K562 (cell line): ENCODE data around the gene CD46. TPM values are rescaled to one million over a fixed set of nuclear protein-coding genes. Genes with fewer than 3 reads are reported as not detected.

Source experiments
- ILK ChIP-seq: fragments of 450-650 bp; IDR thresholded peaks from 2 replicates; pipeline ENCODE4 v1.6.1; 2016; ENCODE audit warnings: missing genetic modification characterization, low read depth, mild to moderate bottlenecking, missing compliant biosample characterization, moderate library complexity, borderline replicate concordance
- JUND ChIP-seq, 2 experiments: IDR thresholded peaks; 2 replicates in 1 of 2; 3 replicates in 1 of 2; pipeline ENCODE4 v1.6.1; 2011; ENCODE audit warnings: borderline replicate concordance in 2 of 2, low read depth in 2 of 2, low read length in 2 of 2, improper control_type of control experiment in 1 of 2, missing biosample characterization in 1 of 2, missing genetic modification characterization in 1 of 2, missing genetic modification reagents in 1 of 2
- KAT8 ChIP-seq: fragments of 450-650 bp; IDR thresholded peaks from 2 replicates; pipeline ENCODE4 v1.6.1; 2016; ENCODE audit warnings: low read depth, mild to moderate bottlenecking
- PCBP1 ChIP-seq: fragments of 200-400 bp; formaldehyde crosslinking; IDR thresholded peaks from 2 replicates; pipeline ENCODE4 v1.6.1; 2018; ENCODE audit warnings: mild to moderate bottlenecking, low read depth, low read length; ENCODE audit not compliant: poor library complexity, severe bottlenecking
- RFX7 ChIP-seq: fragments of 250-450 bp; sonication (Bioruptor Pico); IDR thresholded peaks from 2 replicates; pipeline ENCODE4 v1.5.1; 2021; ENCODE audit warnings: mild to moderate bottlenecking
- SIN3B ChIP-seq: fragments of 450-650 bp; IDR thresholded peaks from 2 replicates; pipeline ENCODE4 v1.6.1; 2017; ENCODE audit warnings: low read depth, mild to moderate bottlenecking, moderate library complexity
- SMARCA4 ChIP-seq: fragments of 450-650 bp; IDR thresholded peaks from 2 replicates; pipeline ENCODE4 v1.6.1; 2016
- SUPT5H ChIP-seq: fragments of 450-650 bp; IDR thresholded peaks from 2 replicates; pipeline ENCODE4 v1.6.1; 2016
- ZNF212 ChIP-seq: fragments of 450-650 bp; formaldehyde crosslinking; IDR thresholded peaks from 2 replicates; pipeline ENCODE4 v1.4.0; 2020; ENCODE audit warnings: mild to moderate bottlenecking
- ZNF311 ChIP-seq: fragments of 250-450 bp; sonication (Bioruptor Pico); IDR thresholded peaks from 2 replicates; pipeline ENCODE4 v1.4.0; 2020; ENCODE audit warnings: mild to moderate bottlenecking, moderate library complexity
- polyA plus RNA-seq, 8 experiments: library from polyadenylated mRNA; depleted of rRNA in 4 of 8; stranded (reverse) in 5 of 8; unstranded in 3 of 8; fragments of >200 nt; fragmentation: Nextera tagmentation in 2 of 8; fragmentation: Illumina TruSeq in 1 of 8; extraction: Ambion mirVana in 2 of 8; extraction: Trizol in 1 of 8; gene quantifications; 2 replicates each; pipeline versions ENCODE4 v1.2.1 to v1.2.3, GENCODE V29; 2011 to 2014; ENCODE audit warnings: inconsistent platforms in 1 of 8, missing spikeins in 1 of 8
- total RNA-seq, 7 experiments: library from RNA; depleted of rRNA in 6 of 7; stranded (reverse); fragments of >200 nt in 6 of 7; fragmentation: Illumina TruSeq in 2 of 7; extraction: Trizol in 2 of 7; gene quantifications; 2 replicates each; pipeline versions ENCODE4 v1.2.1 to v1.2.3, GENCODE V29; 2011 to 2021; ENCODE audit warnings: low replicate concordance in 1 of 7
- TF ChIP-seq, protein P1 (sequence below): IDR thresholded peaks from 2 replicates; pipeline ENCODE4 v1.6.1; 2012; ENCODE audit warnings: low read depth, low read length, improper control_type of control experiment, borderline replicate concordance
- TF ChIP-seq, protein P2 (sequence below), 2 experiments: IDR thresholded peaks; 2 replicates each; pipeline ENCODE4 v1.6.1; 2011; ENCODE audit warnings: borderline replicate concordance in 1 of 2, control low read depth in 1 of 2, low read depth in 1 of 2, low read length in 1 of 2, mild to moderate bottlenecking in 1 of 2, mixed read lengths in 1 of 2, moderate library complexity in 1 of 2; ENCODE audit not compliant: insufficient read depth in 1 of 2, insufficient read length in 1 of 2, poor library complexity in 1 of 2, severe bottlenecking in 1 of 2; ENCODE audit errors: extremely low read depth in 1 of 2
- TF ChIP-seq, protein P3 (sequence below): fragments of 450-650 bp; formaldehyde crosslinking; IDR thresholded peaks from 2 replicates; pipeline ENCODE4 v1.4.0; 2020; ENCODE audit warnings: mild to moderate bottlenecking, mixed read lengths
- TF ChIP-seq, protein P4 (sequence below): fragments of 450-650 bp; conservative IDR thresholded peaks from 2 replicates; pipeline ENCODE4 v1.6.1; 2016; ENCODE audit warnings: missing genetic modification characterization, low read depth, mild to moderate bottlenecking, control low read depth, missing compliant biosample characterization
- TF ChIP-seq, protein P5 (sequence below), 3 experiments: fragments of 200-800 bp in 1 of 3; fragments of 250-450 bp in 1 of 3; fragments of 450-650 bp in 1 of 3; sonication (Bioruptor Pico) in 1 of 3; sonication (Bioruptor generic) in 1 of 3; formaldehyde crosslinking in 1 of 3; IDR thresholded peaks; 2 replicates each; pipeline versions ENCODE4 v1.6.1 to v1.8.0; 2016 to 2022; ENCODE audit warnings: mild to moderate bottlenecking in 2 of 3, missing genetic modification characterization in 2 of 3, missing compliant biosample characterization in 1 of 3, moderate library complexity in 1 of 3

Gene CD46
- total and polyA plus RNA-seq, 9 of the 15 experiments (the other 6 are each of a cell fraction or from before 2014, with no cell fraction given): 87.9 to 374 (median 156) TPM

GRCh38 chr1:207745839-207746767 lies 5.8 kb upstream of the CD46 start (continued):
- TF ChIP-seq, protein P1, sequence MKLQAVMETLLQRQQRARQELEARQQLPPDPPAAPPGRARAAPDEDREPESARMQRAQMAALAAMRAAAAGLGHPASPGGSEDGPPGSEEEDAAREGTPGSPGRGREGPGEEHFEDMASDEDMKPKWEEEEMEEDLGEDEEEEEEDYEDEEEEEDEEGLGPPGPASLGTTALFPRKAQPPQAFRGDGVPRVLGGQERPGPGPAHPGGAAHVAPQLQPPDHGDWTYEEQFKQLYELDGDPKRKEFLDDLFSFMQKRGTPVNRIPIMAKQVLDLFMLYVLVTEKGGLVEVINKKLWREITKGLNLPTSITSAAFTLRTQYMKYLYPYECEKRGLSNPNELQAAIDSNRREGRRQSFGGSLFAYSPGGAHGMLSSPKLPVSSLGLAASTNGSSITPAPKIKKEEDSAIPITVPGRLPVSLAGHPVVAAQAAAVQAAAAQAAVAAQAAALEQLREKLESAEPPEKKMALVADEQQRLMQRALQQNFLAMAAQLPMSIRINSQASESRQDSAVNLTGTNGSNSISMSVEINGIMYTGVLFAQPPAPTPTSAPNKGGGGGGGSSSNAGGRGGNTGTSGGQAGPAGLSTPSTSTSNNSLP: peak; percentile 50; the same call in 1 of the 2 replicates
- TF ChIP-seq SMARCA4 (peak; percentile 87), ZNF212 (CRISPR knock-in tag) (no peak), RFX7 (CRISPR knock-in tag) (no peak), ZNF311 (no peak), SUPT5H (no peak), PCBP1 (no peak), KAT8 (no peak), SIN3B (no peak), JUND (IDR thresholded peaks at IDR 0.05; ENCODE audit: borderline replicate concordance, low read depth, low read length) (peak; percentile 44; the same call in 1 of the 2 replicates), JUND (tag; IDR thresholded peaks at IDR 0.05; ENCODE audit: borderline replicate concordance, low read depth, low read length) (peak; percentile 33; the same call in 1 of the 3 replicates), ILK (tag) (no peak)
- TF ChIP-seq, protein P2, sequence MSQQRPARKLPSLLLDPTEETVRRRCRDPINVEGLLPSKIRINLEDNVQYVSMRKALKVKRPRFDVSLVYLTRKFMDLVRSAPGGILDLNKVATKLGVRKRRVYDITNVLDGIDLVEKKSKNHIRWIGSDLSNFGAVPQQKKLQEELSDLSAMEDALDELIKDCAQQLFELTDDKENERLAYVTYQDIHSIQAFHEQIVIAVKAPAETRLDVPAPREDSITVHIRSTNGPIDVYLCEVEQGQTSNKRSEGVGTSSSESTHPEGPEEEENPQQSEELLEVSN (IDR thresholded peaks at IDR 0.05; ENCODE audit: borderline replicate concordance in 1 of 2, extremely low read depth in 1 of 2, insufficient read depth in 1 of 2, insufficient read length in 1 of 2, low read depth in 1 of 2, low read length in 1 of 2, poor library complexity in 1 of 2, severe bottlenecking in 1 of 2): peak; percentile 32 to 70
- TF ChIP-seq, protein P3, sequence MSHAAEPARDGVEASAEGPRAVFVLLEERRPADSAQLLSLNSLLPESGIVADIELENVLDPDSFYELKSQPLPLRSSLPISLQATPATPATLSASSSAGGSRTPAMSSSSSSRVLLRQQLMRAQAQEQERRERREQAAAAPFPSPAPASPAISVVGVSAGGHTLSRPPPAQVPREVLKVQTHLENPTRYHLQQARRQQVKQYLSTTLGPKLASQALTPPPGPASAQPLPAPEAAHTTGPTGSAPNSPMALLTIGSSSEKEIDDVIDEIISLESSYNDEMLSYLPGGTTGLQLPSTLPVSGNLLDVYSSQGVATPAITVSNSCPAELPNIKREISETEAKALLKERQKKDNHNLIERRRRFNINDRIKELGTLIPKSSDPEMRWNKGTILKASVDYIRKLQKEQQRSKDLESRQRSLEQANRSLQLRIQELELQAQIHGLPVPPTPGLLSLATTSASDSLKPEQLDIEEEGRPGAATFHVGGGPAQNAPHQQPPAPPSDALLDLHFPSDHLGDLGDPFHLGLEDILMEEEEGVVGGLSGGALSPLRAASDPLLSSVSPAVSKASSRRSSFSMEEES (CRISPR knock-in tag): no peak
- TF ChIP-seq, protein P4, sequence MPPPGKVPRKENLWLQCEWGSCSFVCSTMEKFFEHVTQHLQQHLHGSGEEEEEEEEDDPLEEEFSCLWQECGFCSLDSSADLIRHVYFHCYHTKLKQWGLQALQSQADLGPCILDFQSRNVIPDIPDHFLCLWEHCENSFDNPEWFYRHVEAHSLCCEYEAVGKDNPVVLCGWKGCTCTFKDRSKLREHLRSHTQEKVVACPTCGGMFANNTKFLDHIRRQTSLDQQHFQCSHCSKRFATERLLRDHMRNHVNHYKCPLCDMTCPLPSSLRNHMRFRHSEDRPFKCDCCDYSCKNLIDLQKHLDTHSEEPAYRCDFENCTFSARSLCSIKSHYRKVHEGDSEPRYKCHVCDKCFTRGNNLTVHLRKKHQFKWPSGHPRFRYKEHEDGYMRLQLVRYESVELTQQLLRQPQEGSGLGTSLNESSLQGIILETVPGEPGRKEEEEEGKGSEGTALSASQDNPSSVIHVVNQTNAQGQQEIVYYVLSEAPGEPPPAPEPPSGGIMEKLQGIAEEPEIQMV (tag): no peak
- TF ChIP-seq, protein P5, sequence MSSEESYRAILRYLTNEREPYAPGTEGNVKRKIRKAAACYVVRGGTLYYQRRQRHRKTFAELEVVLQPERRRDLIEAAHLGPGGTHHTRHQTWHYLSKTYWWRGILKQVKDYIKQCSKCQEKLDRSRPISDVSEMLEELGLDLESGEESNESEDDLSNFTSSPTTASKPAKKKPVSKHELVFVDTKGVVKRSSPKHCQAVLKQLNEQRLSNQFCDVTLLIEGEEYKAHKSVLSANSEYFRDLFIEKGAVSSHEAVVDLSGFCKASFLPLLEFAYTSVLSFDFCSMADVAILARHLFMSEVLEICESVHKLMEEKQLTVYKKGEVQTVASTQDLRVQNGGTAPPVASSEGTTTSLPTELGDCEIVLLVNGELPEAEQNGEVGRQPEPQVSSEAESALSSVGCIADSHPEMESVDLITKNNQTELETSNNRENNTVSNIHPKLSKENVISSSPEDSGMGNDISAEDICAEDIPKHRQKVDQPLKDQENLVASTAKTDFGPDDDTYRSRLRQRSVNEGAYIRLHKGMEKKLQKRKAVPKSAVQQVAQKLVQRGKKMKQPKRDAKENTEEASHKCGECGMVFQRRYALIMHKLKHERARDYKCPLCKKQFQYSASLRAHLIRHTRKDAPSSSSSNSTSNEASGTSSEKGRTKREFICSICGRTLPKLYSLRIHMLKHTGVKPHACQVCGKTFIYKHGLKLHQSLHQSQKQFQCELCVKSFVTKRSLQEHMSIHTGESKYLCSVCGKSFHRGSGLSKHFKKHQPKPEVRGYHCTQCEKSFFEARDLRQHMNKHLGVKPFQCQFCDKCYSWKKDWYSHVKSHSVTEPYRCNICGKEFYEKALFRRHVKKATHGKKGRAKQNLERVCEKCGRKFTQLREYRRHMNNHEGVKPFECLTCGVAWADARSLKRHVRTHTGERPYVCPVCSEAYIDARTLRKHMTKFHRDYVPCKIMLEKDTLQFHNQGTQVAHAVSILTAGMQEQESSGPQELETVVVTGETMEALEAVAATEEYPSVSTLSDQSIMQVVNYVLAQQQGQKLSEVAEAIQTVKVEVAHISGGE (CRISPR knock-in tag; IDR thresholded peaks at IDR 0.05): no peak; a peak in 1 of 6 replicates
